Type B pancreatic cell (in vitro differentiated cells): Measurements from ENCODE around the gene LCN6. TPM values are rescaled to one million over a fixed set of nuclear protein-coding genes. Genes with fewer than 3 reads are reported as not detected.

Experiments
- DNase-seq: peaks from one replicate; pipeline ENCODE4 v3.0.0; 2021; ENCODE audit warnings: mixed read lengths; ENCODE audit not compliant: unreplicated experiment; ENCODE audit errors: extremely low spot score
- H3K27ac Mint-ChIP-seq: 2 replicates; pipeline ENCODE4 v1.8.0; 2021; ENCODE audit warnings: mild to moderate bottlenecking, mixed read lengths
- H3K27me3 Mint-ChIP-seq: 2 replicates; pipeline ENCODE4 v1.8.0; 2021; ENCODE audit warnings: mixed read lengths
- H3K36me3 Mint-ChIP-seq: 2 replicates; pipeline ENCODE4 v1.8.0; 2021; ENCODE audit warnings: mixed read lengths
- H3K4me1 Mint-ChIP-seq: one replicate; pipeline ENCODE4 v1.8.0; 2021; ENCODE audit warnings: mixed read lengths; ENCODE audit not compliant: unreplicated experiment
- H3K4me3 Mint-ChIP-seq: 2 replicates; pipeline ENCODE4 v1.8.0; 2021; ENCODE audit warnings: mild to moderate bottlenecking, mixed read lengths
- H3K9me3 Mint-ChIP-seq: 2 replicates; pipeline ENCODE4 v1.8.0; 2021; ENCODE audit warnings: mixed read lengths
- total RNA-seq: library from RNA; stranded (reverse); gene quantifications from 2 replicates; pipeline ENCODE4 v1.2.1, GENCODE V29; 2021; ENCODE audit warnings: low replicate concordance
- TF ChIP-seq, protein P1 (sequence below): fragments of 200-600 bp; sonication (generic); conservative IDR thresholded peaks from 2 replicates; pipeline ENCODE4 v1.5.0; 2021; ENCODE audit warnings: antibody characterized with exemption, mild to moderate bottlenecking

LCN6 gene
- total RNA-seq, 1 donor from 2014 or later = not detected

DNA sequence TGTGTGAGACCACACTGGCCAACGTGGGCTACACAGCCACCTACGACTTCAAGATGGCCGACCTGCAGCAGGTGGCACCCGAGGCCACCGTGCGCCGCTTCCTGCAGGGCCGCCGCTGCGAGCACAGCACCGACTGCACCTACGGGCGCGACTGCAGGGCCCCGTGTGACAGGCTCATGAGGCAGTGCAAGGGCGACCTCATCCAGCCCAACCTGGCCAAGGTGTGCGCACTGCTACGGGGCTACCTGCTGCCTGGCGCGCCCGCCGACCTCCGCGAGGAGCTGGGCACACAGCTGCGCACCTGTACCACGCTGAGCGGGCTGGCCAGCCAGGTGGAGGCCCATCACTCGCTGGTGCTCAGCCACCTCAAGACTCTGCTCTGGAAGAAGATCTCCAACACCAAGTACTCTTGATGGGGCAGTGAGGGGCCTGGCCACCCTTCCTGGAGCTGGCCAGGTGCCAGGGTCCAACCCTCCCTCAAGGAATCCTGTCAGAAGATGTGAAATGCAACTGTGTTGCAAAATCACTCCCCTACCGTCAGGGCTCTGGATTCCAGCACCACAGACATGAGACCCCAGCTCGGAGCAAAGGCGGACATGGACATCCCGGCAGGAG, 24.9 kb downstream of the LCN6 start:
- H3K36me3 Mint-ChIP-seq = peaks cover 27% of the 10 kb centered on the region
- H3K9me3 Mint-ChIP-seq = no peaks in the 10 kb centered on the region
- TF ChIP-seq, protein P1, sequence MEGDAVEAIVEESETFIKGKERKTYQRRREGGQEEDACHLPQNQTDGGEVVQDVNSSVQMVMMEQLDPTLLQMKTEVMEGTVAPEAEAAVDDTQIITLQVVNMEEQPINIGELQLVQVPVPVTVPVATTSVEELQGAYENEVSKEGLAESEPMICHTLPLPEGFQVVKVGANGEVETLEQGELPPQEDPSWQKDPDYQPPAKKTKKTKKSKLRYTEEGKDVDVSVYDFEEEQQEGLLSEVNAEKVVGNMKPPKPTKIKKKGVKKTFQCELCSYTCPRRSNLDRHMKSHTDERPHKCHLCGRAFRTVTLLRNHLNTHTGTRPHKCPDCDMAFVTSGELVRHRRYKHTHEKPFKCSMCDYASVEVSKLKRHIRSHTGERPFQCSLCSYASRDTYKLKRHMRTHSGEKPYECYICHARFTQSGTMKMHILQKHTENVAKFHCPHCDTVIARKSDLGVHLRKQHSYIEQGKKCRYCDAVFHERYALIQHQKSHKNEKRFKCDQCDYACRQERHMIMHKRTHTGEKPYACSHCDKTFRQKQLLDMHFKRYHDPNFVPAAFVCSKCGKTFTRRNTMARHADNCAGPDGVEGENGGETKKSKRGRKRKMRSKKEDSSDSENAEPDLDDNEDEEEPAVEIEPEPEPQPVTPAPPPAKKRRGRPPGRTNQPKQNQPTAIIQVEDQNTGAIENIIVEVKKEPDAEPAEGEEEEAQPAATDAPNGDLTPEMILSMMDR = no peak
- H3K27ac Mint-ChIP-seq = no peak overlapping the region
- H3K4me3 Mint-ChIP-seq = peak overlapping the region; percentile 58
- DNase-seq = no peak
- peaks cover 5% of the 10 kb centered on the region for H3K27me3 Mint-ChIP-seq
- H3K4me1 Mint-ChIP-seq = peaks cover 20% of the 10 kb centered on the region

DNA sequence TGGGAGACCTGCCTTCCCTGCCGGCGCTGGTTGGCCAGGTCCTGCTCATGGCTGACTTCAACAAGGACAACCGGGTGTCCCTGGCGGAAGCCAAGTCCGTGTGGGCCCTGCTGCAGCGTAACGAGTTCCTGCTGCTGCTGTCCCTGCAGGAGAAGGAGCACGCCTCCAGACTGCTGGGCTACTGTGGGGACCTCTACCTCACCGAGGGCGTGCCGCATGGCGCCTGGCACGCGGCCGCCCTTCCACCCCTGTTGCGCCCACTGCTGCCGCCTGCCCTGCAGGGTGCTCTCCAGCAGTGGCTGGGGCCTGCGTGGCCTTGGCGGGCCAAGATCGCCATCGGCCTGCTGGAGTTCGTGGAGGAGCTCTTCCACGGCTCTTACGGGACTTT, 25.4 kb downstream of the LCN6 start:
- H3K9me3 Mint-ChIP-seq = no peaks in the 10 kb centered on the region
- H3K27me3 Mint-ChIP-seq = peaks cover 5% of the 10 kb centered on the region
- H3K36me3 Mint-ChIP-seq = peaks cover 27% of the 10 kb centered on the region
- no peak overlapping the region for H3K4me3 Mint-ChIP-seq
- H3K27ac Mint-ChIP-seq = no peak overlapping the region
- no peak for DNase-seq
- H3K4me1 Mint-ChIP-seq = peaks cover 20% of the 10 kb centered on the region
- TF ChIP-seq, protein P1 = no peak

GRCh38 chr9:136722093-136722968, 26.0 kb downstream of the LCN6 start:
- TF ChIP-seq, protein P1 = no peak
- Mint-ChIP-seq H3K36me3 (peaks cover 27% of the 10 kb centered on the region), H3K27me3 (peaks cover 3% of the 10 kb centered on the region), H3K4me1 (peaks cover 20% of the 10 kb centered on the region), H3K4me3 (no peak overlapping the region), H3K27ac (no peak overlapping the region), H3K9me3 (no peaks in the 10 kb centered on the region)
- no peak for DNase-seq

GRCh38 chr9:136721339-136722092, 26.8 kb downstream of the LCN6 start:
- Mint-ChIP-seq H3K27ac (peak overlapping the region; percentile 73), H3K4me3 (peak overlapping the region; percentile 39), H3K27me3 (no peaks in the 10 kb centered on the region), H3K4me1 (peaks cover 15% of the 10 kb centered on the region), H3K36me3 (peaks cover 22% of the 10 kb centered on the region), H3K9me3 (no peaks in the 10 kb centered on the region)
- TF ChIP-seq, protein P1 = no peak
- no peak for DNase-seq

DNA sequence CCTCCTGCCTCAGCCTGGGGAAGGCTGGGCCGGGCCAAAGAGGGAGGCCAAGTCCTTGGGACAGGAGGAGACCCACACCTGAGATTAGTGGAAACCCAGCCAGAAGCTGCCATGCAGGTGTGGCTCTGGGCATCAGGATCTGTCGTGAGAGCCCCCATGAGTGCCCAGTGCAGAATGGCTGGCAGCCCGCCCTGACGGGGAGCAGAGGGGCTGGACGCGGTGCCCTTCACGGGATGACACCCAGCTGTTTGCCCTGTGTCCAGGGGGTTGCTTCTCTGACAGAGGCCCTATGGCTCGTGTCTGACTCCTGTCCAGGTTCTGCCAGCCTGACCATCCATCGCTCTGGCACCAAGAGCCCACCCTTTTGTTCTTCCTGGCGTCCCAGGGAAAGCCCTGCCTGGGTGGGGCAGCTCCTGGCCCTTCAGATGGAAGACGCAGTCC, 27.4 kb downstream of the LCN6 start:
- peak overlapping the region; percentile 39 for H3K4me3 Mint-ChIP-seq
- no peaks in the 10 kb centered on the region for H3K27me3 Mint-ChIP-seq
- H3K9me3 Mint-ChIP-seq = no peaks in the 10 kb centered on the region
- TF ChIP-seq, protein P1 = no peak
- no peak for DNase-seq
- peak overlapping the region; percentile 73 for H3K27ac Mint-ChIP-seq
- peaks cover 21% of the 10 kb centered on the region for H3K36me3 Mint-ChIP-seq
- peaks cover 11% of the 10 kb centered on the region for H3K4me1 Mint-ChIP-seq
